Smooth muscle cell (in vitro differentiated cells): ENCODE results near the gene FAM221A. TPM values are rescaled to one million over a fixed set of nuclear protein-coding genes. Genes with fewer than 3 reads are reported as not detected.

ENCODE experiments used
- DNase-seq: peaks from one replicate; lab custom pipeline; 2025; ENCODE audit not compliant: unreplicated experiment; lab: John Stamatoyannopoulos, UW
- H2AFZ ChIP-seq: fragments of 200-600 bp; sonication (generic); 2 replicates; pipeline ENCODE4 v1.6.0; 2016; ENCODE audit warnings: antibody characterized with exemption, low read depth, mild to moderate bottlenecking
- H3F3A ChIP-seq: fragments of 200-600 bp; sonication (generic); 2 replicates; pipeline ENCODE4 v1.6.0; 2017; ENCODE audit warnings: antibody characterized with exemption, low read depth
- H3K27ac ChIP-seq: fragments of 200-600 bp; sonication (generic); 2 replicates; pipeline ENCODE4 v1.5.1; 2016; ENCODE audit warnings: low read depth, mild to moderate bottlenecking
- H3K27me3 ChIP-seq: fragments of 200-600 bp; sonication (generic); 2 replicates; pipeline ENCODE4 v1.6.1; 2016; ENCODE audit warnings: low read depth, mild to moderate bottlenecking
- H3K36me3 ChIP-seq: fragments of 200-600 bp; sonication (generic); 2 replicates; pipeline ENCODE4 v1.5.1; 2016; ENCODE audit warnings: low read depth
- H3K4me1 ChIP-seq: fragments of 200-600 bp; sonication (generic); 2 replicates; pipeline ENCODE4 v1.5.1; 2016; ENCODE audit warnings: low read depth
- H3K4me2 ChIP-seq: fragments of 200-600 bp; sonication (generic); 2 replicates; pipeline ENCODE4 v1.6.0; 2016; ENCODE audit warnings: mild to moderate bottlenecking
- H3K4me3 ChIP-seq: fragments of 200-600 bp; sonication (generic); 2 replicates; pipeline ENCODE4 v1.5.1; 2016; ENCODE audit warnings: mild to moderate bottlenecking
- H3K79me2 ChIP-seq: fragments of 200-600 bp; sonication (generic); 2 replicates; pipeline ENCODE4 v1.6.0; 2016; ENCODE audit warnings: low read depth, mild to moderate bottlenecking
- H3K9ac ChIP-seq: fragments of 200-600 bp; sonication (generic); 2 replicates; pipeline ENCODE4 v1.6.0; 2016; ENCODE audit warnings: low read depth
- H3K9me3 ChIP-seq: fragments of 200-600 bp; sonication (generic); replicated peaks from 2 replicates; pipeline ENCODE4 v1.5.1; 2016; ENCODE audit warnings: low read depth
- H4K20me1 ChIP-seq: fragments of 200-600 bp; sonication (generic); 2 replicates; pipeline ENCODE4 v1.6.0; 2016; ENCODE audit warnings: low read depth
- CTCF ChIP-seq: fragments of 200-600 bp; sonication (generic); IDR thresholded peaks from 2 replicates; pipeline ENCODE4 v1.5.1; 2017; ENCODE audit warnings: borderline replicate concordance, mild to moderate bottlenecking, antibody characterized with exemption; ENCODE audit not compliant: insufficient read depth, poor library complexity, severe bottlenecking
- WGBS: methylation state at CpG from one replicate; pipeline ENCODE4 v1.1.7; 2016; ENCODE audit warnings: low lambda C conversion rate; 5-methylcytosine and 5-hydroxymethylcytosine counted together
- polyA plus RNA-seq: library from polyadenylated mRNA; unstranded; fragments of >200 nt; fragmentation: Nextera tagmentation; extraction: Ambion mirVana; gene quantifications from 2 replicates; pipeline ENCODE4 v1.2.1, GENCODE V29; 2016
- total RNA-seq: library from RNA; depleted of rRNA; stranded (reverse); fragments of >200 nt; gene quantifications from 2 replicates; pipeline ENCODE4 v1.2.3, GENCODE V29; 2014

The FAM221A gene
- total and polyA plus RNA-seq, 2 experiments from 2014 or later: 0.78 to 3.0 TPM

DNA sequence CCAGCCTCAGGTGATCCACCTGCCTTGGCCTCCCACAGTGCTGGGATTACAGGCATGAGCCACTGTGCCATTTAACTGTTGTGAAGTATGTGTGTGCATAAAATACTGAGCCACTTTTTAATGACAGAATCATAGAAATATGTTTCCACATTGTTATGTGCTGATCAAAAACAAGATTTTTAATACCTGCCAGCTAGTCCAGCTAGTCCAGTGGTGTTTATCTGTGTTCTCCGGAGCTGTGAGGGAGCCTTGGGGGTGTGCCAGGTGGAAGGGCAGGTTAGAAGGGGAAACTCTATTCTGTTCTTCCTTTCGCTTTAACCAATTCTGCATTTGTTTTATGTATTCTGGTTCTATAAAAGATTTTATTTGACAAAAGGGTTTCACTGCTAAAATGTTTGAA lies 7.0 kb downstream of the FAM221A start:
- Histone ChIP-seq H3K36me3 (no peaks in the 10 kb centered on the region), H3K27me3 (no peaks in the 10 kb centered on the region), H3F3A (no peaks in the 10 kb centered on the region), H3K4me2 (no peak overlapping the region), H2AFZ (no peak overlapping the region), H3K27ac (no peak overlapping the region), H3K9me3 (no peaks in the 10 kb centered on the region), H3K79me2 (no peaks in the 10 kb centered on the region), H3K9ac (no peak overlapping the region), H3K4me1 (no peaks in the 10 kb centered on the region), H4K20me1 (no peaks in the 10 kb centered on the region), H3K4me3 (no peak overlapping the region)
- no peak for DNase-seq
- TF ChIP-seq CTCF: no peak
- 88% methylated on average over 2 of the region's 2 CpGs for WGBS

GRCh38 chr7:23689165-23689564 lies 9.2 kb downstream of the FAM221A start:
- WGBS: 91% methylated on average over 4 of the region's 4 CpGs
- H3K9me3 ChIP-seq: no peaks in the 10 kb centered on the region

GRCh38 chr7:23691320-23691719 lies 11.3 kb downstream of the FAM221A start:
- H3K4me3 ChIP-seq: no peak overlapping the region
- H3F3A ChIP-seq: no peaks in the 10 kb centered on the region
- no peak overlapping the region for H2AFZ ChIP-seq
- no peak for TF ChIP-seq CTCF
- no peak overlapping the region for H3K9ac ChIP-seq
- H3K79me2 ChIP-seq: no peaks in the 10 kb centered on the region
- H3K36me3 ChIP-seq: no peaks in the 10 kb centered on the region
- H3K27me3 ChIP-seq: no peaks in the 10 kb centered on the region
- WGBS: 51% methylated on average over 4 of the region's 4 CpGs
- no peaks in the 10 kb centered on the region for H3K4me1 ChIP-seq
- DNase-seq: no peak
- no peak overlapping the region for H3K4me2 ChIP-seq
- H4K20me1 ChIP-seq: no peaks in the 10 kb centered on the region
- H3K9me3 ChIP-seq: no peaks in the 10 kb centered on the region
- peak overlapping the region; percentile 80 for H3K27ac ChIP-seq

More at GRCh38 chr7:23689165-23689564, 9.2 kb downstream of the FAM221A start:
- H3K27me3 ChIP-seq: no peaks in the 10 kb centered on the region
- H4K20me1 ChIP-seq: no peaks in the 10 kb centered on the region
- no peaks in the 10 kb centered on the region for H3K36me3 ChIP-seq
- no peaks in the 10 kb centered on the region for H3K4me1 ChIP-seq
- H3K9ac ChIP-seq: no peak overlapping the region
- no peak for DNase-seq
- H3K27ac ChIP-seq: no peak overlapping the region
- no peak overlapping the region for H2AFZ ChIP-seq
- no peak overlapping the region for H3K4me3 ChIP-seq
- no peak for TF ChIP-seq CTCF
- H3F3A ChIP-seq: no peaks in the 10 kb centered on the region
- no peak overlapping the region for H3K4me2 ChIP-seq
- no peaks in the 10 kb centered on the region for H3K79me2 ChIP-seq

DNA sequence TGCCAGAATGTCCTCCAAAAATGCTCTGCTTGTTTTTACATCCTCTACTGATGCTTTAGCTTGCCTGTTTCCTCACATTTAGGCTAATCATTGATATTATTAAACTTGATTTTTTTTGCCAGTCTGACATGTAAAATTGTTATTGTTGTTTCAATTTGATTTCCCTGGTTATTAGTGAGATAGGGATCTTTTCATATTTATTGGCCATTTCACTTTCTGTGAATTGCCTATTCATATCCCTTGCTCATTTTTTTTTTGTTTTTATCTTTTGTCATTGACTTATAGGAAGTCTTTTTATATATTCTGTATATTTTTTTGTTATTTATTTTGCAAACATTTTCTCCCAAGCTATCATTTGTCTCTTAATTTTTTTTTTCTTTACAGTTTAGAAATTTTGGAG lies 13.2 kb downstream of the FAM221A start:
- H3K27me3 ChIP-seq: no peaks in the 10 kb centered on the region
- no peaks in the 10 kb centered on the region for H3K79me2 ChIP-seq
- H3F3A ChIP-seq: no peaks in the 10 kb centered on the region
- H3K4me2 ChIP-seq: no peak overlapping the region
- no peaks in the 10 kb centered on the region for H3K9me3 ChIP-seq
- H4K20me1 ChIP-seq: no peaks in the 10 kb centered on the region
- H3K4me1 ChIP-seq: no peaks in the 10 kb centered on the region
- no peak overlapping the region for H3K9ac ChIP-seq
- no peak for DNase-seq
- no peak overlapping the region for H3K4me3 ChIP-seq
- H2AFZ ChIP-seq: no peak overlapping the region
- H3K36me3 ChIP-seq: no peaks in the 10 kb centered on the region
- H3K27ac ChIP-seq: no peak overlapping the region
- TF ChIP-seq CTCF: no peak
